ENCODE measurements around the gene CCDC93. TPM values are rescaled to one million over a fixed set of nuclear protein-coding genes. Genes with fewer than 3 reads are reported as not detected.

CCDC93 gene
- total RNA-seq, 2 experiments from 2014 or later, result 26.2 to 39.5 TPM

- H3K27me3 Mint-ChIP-seq, result no peaks in the 10 kb centered on the region
- intact Hi-C loops (cut with DNase I, micrococcal nuclease), result no loop called here
- POLR2A ChIA-PET, result no interaction called here
- H3K36me3 Mint-ChIP-seq (ENCODE audit: low read depth), result peaks cover 48% of the 10 kb centered on the region
- H3K9me3 Mint-ChIP-seq (ENCODE audit: low read depth), result no peaks in the 10 kb centered on the region
- H3K4me1 Mint-ChIP-seq, result peaks cover 6% of the 10 kb centered on the region
- DNase-seq, result no peak
- no peak for ATAC-seq
- H3K4me3 Mint-ChIP-seq, result no peak overlapping the region
- CTCF ChIA-PET, result interaction anchor here (0.7 to 9.0 kb wide), 5 partner anchors 10 to 113 kb away, joined by 3 to 76 read pairs (median 3); partner anchors contain the start of gene CCDC93
- no peak overlapping the region for H3K27ac Mint-ChIP-seq
Observed at GRCh38 chr2:117989854-117990438, 23.9 kb downstream of the CCDC93 start.

- H3K36me3 Mint-ChIP-seq (ENCODE audit: low read depth), result peaks cover 52% of the 10 kb centered on the region
- ChIA-PET CTCF (interaction anchor here (0.7 to 9.0 kb wide), 3 partner anchors 15 to 20 kb away, joined by 3 to 76 read pairs (median 4); no protein-coding TSS in a partner anchor), POLR2A (no interaction called here)
Observed at GRCh38 chr2:117987121-117987520, 26.7 kb downstream of the CCDC93 start.

GRCh38 chr2:117985092-117985491 lies 28.8 kb downstream of the CCDC93 start:
- H3K4me3 Mint-ChIP-seq, result no peak overlapping the region
- ATAC-seq, result no peak
- intact Hi-C loops (cut with DNase I, micrococcal nuclease), result no loop called here
- POLR2A ChIA-PET, result interaction anchor here (0.6 to 1.0 kb wide), 2 partner anchors 20 to 481 kb away, joined by 3 read pairs; no protein-coding TSS in a partner anchor
- CTCF ChIA-PET, result interaction anchor here (9.0 kb wide), 1 partner anchor 18 kb away, joined by 76 read pairs; no protein-coding TSS in a partner anchor
- H3K9me3 Mint-ChIP-seq (ENCODE audit: low read depth), result no peaks in the 10 kb centered on the region
- DNase-seq, result no peak
- peaks cover 45% of the 10 kb centered on the region for H3K36me3 Mint-ChIP-seq (ENCODE audit: low read depth)
- H3K27ac Mint-ChIP-seq, result no peak overlapping the region
- peaks cover 9% of the 10 kb centered on the region for H3K4me1 Mint-ChIP-seq
- no peaks in the 10 kb centered on the region for H3K27me3 Mint-ChIP-seq

More at GRCh38 chr2:117987121-117987520, 26.7 kb downstream of the CCDC93 start:
- intact Hi-C loops (cut with DNase I, micrococcal nuclease), result no loop called here
- Mint-ChIP-seq H3K9me3 (ENCODE audit: low read depth) (no peaks in the 10 kb centered on the region), H3K4me1 (peaks cover 6% of the 10 kb centered on the region), H3K27ac (no peak overlapping the region), H3K27me3 (no peaks in the 10 kb centered on the region), H3K4me3 (no peak overlapping the region)
- no peak for ATAC-seq
- no peak for DNase-seq

- ChIA-PET CTCF (interaction anchor here (0.8 to 9.0 kb wide), 2 partner anchors 15 to 19 kb away, joined by 3 to 76 read pairs; no protein-coding TSS in a partner anchor), POLR2A (interaction anchor here (0.6 to 1.0 kb wide), 2 partner anchors 21 to 482 kb away, joined by 3 read pairs; no protein-coding TSS in a partner anchor)
- Mint-ChIP-seq H3K9me3 (ENCODE audit: low read depth) (no peaks in the 10 kb centered on the region), H3K4me1 (peaks cover 7% of the 10 kb centered on the region), H3K27ac (no peak overlapping the region), H3K36me3 (ENCODE audit: low read depth) (peaks cover 43% of the 10 kb centered on the region), H3K27me3 (no peaks in the 10 kb centered on the region), H3K4me3 (no peak overlapping the region)
- ATAC-seq, result no peak
- intact Hi-C loops (cut with DNase I, micrococcal nuclease), result no loop called here
- DNase-seq, result no peak
Observed at GRCh38 chr2:117984208-117984607, 29.7 kb downstream of the CCDC93 start.

- H3K27me3 Mint-ChIP-seq, result no peaks in the 10 kb centered on the region
- POLR2A ChIA-PET, result no interaction called here
- peaks cover 5% of the 10 kb centered on the region for H3K4me1 Mint-ChIP-seq
- no peaks in the 10 kb centered on the region for H3K9me3 Mint-ChIP-seq (ENCODE audit: low read depth)
- DNase-seq (no peak), ATAC-seq (no peak)
- intact Hi-C loops (cut with DNase I, micrococcal nuclease), result no loop called here
- CTCF ChIA-PET, result no interaction called here
- peaks cover 45% of the 10 kb centered on the region for H3K36me3 Mint-ChIP-seq (ENCODE audit: low read depth)
- no peak overlapping the region for H3K4me3 Mint-ChIP-seq
- H3K27ac Mint-ChIP-seq, result no peak overlapping the region
Observed at GRCh38 chr2:117983040-117983439, 30.8 kb downstream of the CCDC93 start.

- H3K9me3 Mint-ChIP-seq (ENCODE audit: low read depth), result no peaks in the 10 kb centered on the region
- no peak for ATAC-seq
- intact Hi-C loops (cut with DNase I, micrococcal nuclease), result no loop called here
- H3K27ac Mint-ChIP-seq, result no peak overlapping the region
- peaks cover 5% of the 10 kb centered on the region for H3K4me1 Mint-ChIP-seq
- H3K36me3 Mint-ChIP-seq (ENCODE audit: low read depth), result peaks cover 48% of the 10 kb centered on the region
- DNase-seq, result no peak
- no peaks in the 10 kb centered on the region for H3K27me3 Mint-ChIP-seq
- CTCF ChIA-PET, result no interaction called here
- POLR2A ChIA-PET, result no interaction called here
- H3K4me3 Mint-ChIP-seq, result no peak overlapping the region
Observed at GRCh38 chr2:117982376-117983033, 31.4 kb downstream of the CCDC93 start.

- Mint-ChIP-seq H3K36me3 (ENCODE audit: low read depth) (peaks cover 46% of the 10 kb centered on the region), H3K9me3 (ENCODE audit: low read depth) (no peaks in the 10 kb centered on the region), H3K27me3 (no peaks in the 10 kb centered on the region), H3K4me1 (peaks cover 5% of the 10 kb centered on the region), H3K27ac (no peak overlapping the region), H3K4me3 (no peak overlapping the region)
- ATAC-seq (no peak), DNase-seq (no peak)
- CTCF ChIA-PET, result no interaction called here
- intact Hi-C loops (cut with DNase I, micrococcal nuclease), result no loop called here
- POLR2A ChIA-PET, result no interaction called here
Observed at GRCh38 chr2:117981810-117982209, 32.1 kb downstream of the CCDC93 start.

- intact Hi-C loops (cut with DNase I, micrococcal nuclease), result no loop called here
- Mint-ChIP-seq H3K4me3 (no peak overlapping the region), H3K36me3 (ENCODE audit: low read depth) (peaks cover 45% of the 10 kb centered on the region), H3K27me3 (no peaks in the 10 kb centered on the region), H3K9me3 (ENCODE audit: low read depth) (no peaks in the 10 kb centered on the region), H3K4me1 (peaks cover 5% of the 10 kb centered on the region), H3K27ac (no peak overlapping the region)
- ChIA-PET POLR2A (interaction anchor here (0.6 kb wide), 1 partner anchor 871 kb away, joined by 3 read pairs; no protein-coding TSS in a partner anchor), CTCF (interaction anchor here (1.2 kb wide), 1 partner anchor 22 kb away, joined by 6 read pairs; no protein-coding TSS in a partner anchor)
- no peak for ATAC-seq
- DNase-seq, result no peak
Observed at GRCh38 chr2:117980783-117981676, 32.8 kb downstream of the CCDC93 start.

- Mint-ChIP-seq H3K27ac (no peak overlapping the region), H3K4me1 (peaks cover 5% of the 10 kb centered on the region), H3K4me3 (no peak overlapping the region), H3K36me3 (ENCODE audit: low read depth) (peaks cover 45% of the 10 kb centered on the region), H3K27me3 (no peaks in the 10 kb centered on the region), H3K9me3 (ENCODE audit: low read depth) (no peaks in the 10 kb centered on the region)
- CTCF ChIA-PET, result interaction anchor here (1.2 kb wide), 1 partner anchor 23 kb away, joined by 6 read pairs; no protein-coding TSS in a partner anchor
- ATAC-seq (no peak), DNase-seq (no peak)
- POLR2A ChIA-PET, result no interaction called here
- intact Hi-C loops (cut with DNase I, micrococcal nuclease), result no loop called here
Observed at GRCh38 chr2:117979911-117980701, 33.8 kb downstream of the CCDC93 start.

GRCh38 chr2:117977696-117978095 lies 36.2 kb downstream of the CCDC93 start:
- ChIA-PET CTCF (no interaction called here), POLR2A (no interaction called here)
- Mint-ChIP-seq H3K27me3 (no peaks in the 10 kb centered on the region), H3K9me3 (ENCODE audit: low read depth) (no peaks in the 10 kb centered on the region), H3K36me3 (ENCODE audit: low read depth) (peaks cover 46% of the 10 kb centered on the region), H3K27ac (peak overlapping the region; percentile 15), H3K4me1 (peaks cover 5% of the 10 kb centered on the region), H3K4me3 (no peak overlapping the region)
- intact Hi-C loops (cut with DNase I, micrococcal nuclease), result no loop called here
- ATAC-seq (no peak), DNase-seq (no peak)

- Mint-ChIP-seq H3K27me3 (no peaks in the 10 kb centered on the region), H3K27ac (no peak overlapping the region), H3K9me3 (ENCODE audit: low read depth) (no peaks in the 10 kb centered on the region), H3K36me3 (ENCODE audit: low read depth) (peaks cover 49% of the 10 kb centered on the region), H3K4me3 (no peak overlapping the region), H3K4me1 (peaks cover 5% of the 10 kb centered on the region)
- ATAC-seq, result no peak
- DNase-seq, result no peak
- POLR2A ChIA-PET, result no interaction called here
- CTCF ChIA-PET, result interaction anchor here (1.6 kb wide), 1 partner anchor 27 kb away, joined by 5 read pairs; no protein-coding TSS in a partner anchor
- intact Hi-C loops (cut with DNase I, micrococcal nuclease), result no loop called here
Observed at GRCh38 chr2:117976581-117976980, 37.3 kb downstream of the CCDC93 start.

Data from activated CD4-positive, alpha-beta T cell treated with anti-CD3 and anti-CD28 coated beads for 36 hours (primary cell).